H9 (cell line): ENCODE measurements around the gene IL1RAPL1. TPM values are rescaled to one million over a fixed set of nuclear protein-coding genes. Genes with fewer than 3 reads are reported as not detected.

Experiments used
- DNase-seq: peaks from one replicate; pipeline ENCODE4 v3.0.0-alpha.2; 2017
- H2AFZ ChIP-seq: one replicate; pipeline ENCODE4 v1.6.1; 2013; ENCODE audit warnings: mild to moderate bottlenecking, low read length, control low read depth, moderate library complexity
- H2AK5ac ChIP-seq: 2 replicates; pipeline ENCODE4 v1.6.1; 2013; ENCODE audit warnings: low read length, control low read depth, mixed read lengths; ENCODE audit not compliant: insufficient read length
- H2BK120ac ChIP-seq: one replicate; pipeline ENCODE4 v1.6.1; 2013; ENCODE audit warnings: low read depth, mild to moderate bottlenecking, low read length, control low read depth, inconsistent platforms; ENCODE audit not compliant: poor library complexity, severe bottlenecking
- H2BK12ac ChIP-seq: 2 replicates; pipeline ENCODE4 v1.6.1; 2013; ENCODE audit warnings: low read length, control low read depth, mixed read lengths, low read depth; ENCODE audit not compliant: insufficient read length
- H2BK15ac ChIP-seq: 2 replicates; pipeline ENCODE4 v1.6.1; 2013; ENCODE audit warnings: low read depth, low read length, control low read depth
- H2BK20ac ChIP-seq: one replicate; pipeline ENCODE4 v1.6.1; 2013; ENCODE audit warnings: low read depth, mild to moderate bottlenecking, low read length, control low read depth, inconsistent platforms; ENCODE audit not compliant: poor library complexity, severe bottlenecking
- H2BK5ac ChIP-seq: 2 replicates; pipeline ENCODE4 v1.6.1; 2013; ENCODE audit warnings: low read length, control low read depth, mixed read lengths; ENCODE audit not compliant: insufficient read length
- H3K14ac ChIP-seq: 2 replicates; pipeline ENCODE4 v1.6.1; 2013; ENCODE audit warnings: low read length, control low read depth; ENCODE audit not compliant: insufficient read depth
- H3K18ac ChIP-seq: 2 replicates; pipeline ENCODE4 v1.6.1; 2013; ENCODE audit warnings: low read depth, mild to moderate bottlenecking, mixed read lengths, low read length, control low read depth; ENCODE audit not compliant: insufficient read length
- H3K23ac ChIP-seq: 2 replicates; pipeline ENCODE4 v1.6.1; 2013; ENCODE audit warnings: low read length, control low read depth, mixed read lengths, low read depth; ENCODE audit not compliant: insufficient read length
- H3K23me2 ChIP-seq: 2 replicates; pipeline ENCODE4 v1.6.1; 2013; ENCODE audit warnings: low read depth, mild to moderate bottlenecking, mixed read lengths, low read length, control low read depth; ENCODE audit not compliant: insufficient read length, poor library complexity, severe bottlenecking
- H3K27ac ChIP-seq: 2 replicates; pipeline ENCODE4 v1.5.1; 2013; ENCODE audit warnings: low read length, control low read depth, mixed read lengths, low read depth; ENCODE audit not compliant: insufficient read length
- H3K27me3 ChIP-seq: 2 replicates; pipeline ENCODE4 v1.6.1; 2013; ENCODE audit warnings: low read length, control low read depth, inconsistent platforms; ENCODE audit not compliant: insufficient read depth
- H3K4ac ChIP-seq: 2 replicates; pipeline ENCODE4 v1.6.1; 2013; ENCODE audit warnings: low read depth, mild to moderate bottlenecking, control low read depth, inconsistent platforms, low read length, moderate library complexity
- H3K4me1 ChIP-seq: 2 replicates; pipeline ENCODE4 v1.6.1; 2013; ENCODE audit warnings: low read length, control low read depth, inconsistent platforms; ENCODE audit not compliant: insufficient read depth
- H3K4me2 ChIP-seq: 2 replicates; pipeline ENCODE4 v1.6.1; 2013; ENCODE audit warnings: low read length, control low read depth, mixed read lengths; ENCODE audit not compliant: insufficient read length, insufficient read depth
- H3K56ac ChIP-seq: 2 replicates; pipeline ENCODE4 v1.6.1; 2013; ENCODE audit warnings: low read depth, mild to moderate bottlenecking, mixed read lengths, low read length, control low read depth; ENCODE audit not compliant: insufficient read length
- H3K79me1 ChIP-seq: 2 replicates; pipeline ENCODE4 v1.6.1; 2013; ENCODE audit warnings: low read depth, mild to moderate bottlenecking, moderate library complexity, low read length, control low read depth, inconsistent platforms; ENCODE audit not compliant: insufficient read depth, poor library complexity, severe bottlenecking
- H3K79me2 ChIP-seq: 2 replicates; pipeline ENCODE4 v1.6.1; 2013; ENCODE audit warnings: low read length, control low read depth, inconsistent platforms; ENCODE audit not compliant: insufficient read depth
- H3K9ac ChIP-seq: 2 replicates; pipeline ENCODE4 v1.6.1; 2013; ENCODE audit warnings: low read length, control low read depth, mixed read lengths; ENCODE audit not compliant: insufficient read length; ENCODE audit errors: extremely low read depth
- H3K9me3 ChIP-seq: one replicate; pipeline ENCODE4 v1.6.1; 2013; ENCODE audit warnings: low read depth, low read length, inconsistent platforms; ENCODE audit not compliant: control insufficient read depth
- H3T11ph ChIP-seq: one replicate; pipeline ENCODE4 v1.6.1; 2013; ENCODE audit warnings: mild to moderate bottlenecking, low read length, control low read depth, inconsistent platforms
- H4K20me1 ChIP-seq: one replicate; pipeline ENCODE4 v1.6.1; 2013; ENCODE audit not compliant: control insufficient read depth, insufficient read length, insufficient read depth
- H4K5ac ChIP-seq: 2 replicates; pipeline ENCODE4 v1.6.1; 2013; ENCODE audit warnings: low read depth, mild to moderate bottlenecking, mixed read lengths, low read length, control low read depth; ENCODE audit not compliant: insufficient read length
- H4K8ac ChIP-seq: replicated peaks from 2 replicates; pipeline ENCODE4 v1.6.1; 2013; ENCODE audit warnings: low read length, control low read depth, mixed read lengths, low read depth; ENCODE audit not compliant: insufficient read length
- H4K91ac ChIP-seq: 2 replicates; pipeline ENCODE4 v1.6.1; 2013; ENCODE audit warnings: low read depth, mild to moderate bottlenecking, moderate library complexity, mixed read lengths, low read length, control low read depth; ENCODE audit not compliant: insufficient read length
- H3K27ac Mint-ChIP-seq, 3 experiments: 2 replicates in 2 of 3; 3 replicates in 1 of 3; pipeline ENCODE4 v1.8.0; 2020 to 2021; ENCODE audit warnings: mixed read lengths in 3 of 3, mild to moderate bottlenecking in 1 of 3, moderate library complexity in 1 of 3
- H3K27me3 Mint-ChIP-seq: 2 replicates; pipeline ENCODE4 v1.8.0; 2021; ENCODE audit warnings: low read depth, mild to moderate bottlenecking, moderate library complexity, mixed read lengths
- H3K36me3 Mint-ChIP-seq, 3 experiments: 2 replicates in 2 of 3; 3 replicates in 1 of 3; pipeline ENCODE4 v1.8.0; 2020 to 2021; ENCODE audit warnings: low read depth in 3 of 3, mixed read lengths in 3 of 3; ENCODE audit not compliant: insufficient read depth in 1 of 3
- H3K4me1 Mint-ChIP-seq, 2 experiments: 2 replicates each; pipeline ENCODE4 v1.8.0; 2020; ENCODE audit warnings: mixed read lengths in 2 of 2
- H3K4me3 Mint-ChIP-seq, 2 experiments: 2 replicates in 1 of 2; 3 replicates in 1 of 2; pipeline ENCODE4 v1.8.0; 2020 to 2021; ENCODE audit warnings: mild to moderate bottlenecking in 2 of 2, mixed read lengths in 2 of 2, moderate library complexity in 1 of 2
- H3K9me3 Mint-ChIP-seq, 2 experiments: 2 replicates in 1 of 2; 3 replicates in 1 of 2; pipeline ENCODE4 v1.8.0; 2020; ENCODE audit warnings: mild to moderate bottlenecking in 2 of 2, mixed read lengths in 2 of 2, moderate library complexity in 1 of 2
- CTCF ChIP-seq: fragments of 200-600 bp; sonication (generic); conservative IDR thresholded peaks from 3 replicates; pipeline ENCODE4 v1.8.0; 2021; ENCODE audit warnings: antibody characterized with exemption, mild to moderate bottlenecking
- WGBS: extraction: QIAGEN DNeasy Blood & Tissue Kit; methylation state at CpG from one replicate; pipeline ENCODE4 v1.1.7; 2013; ENCODE audit warnings: missing lambda C conversion rate, low lambda C conversion rate, mixed read lengths; ENCODE audit not compliant: insufficient read length; ENCODE audit errors: extremely low coverage; 5-methylcytosine and 5-hydroxymethylcytosine counted together
- total RNA-seq: library from RNA; stranded (reverse); gene quantifications from 2 replicates; pipeline ENCODE4 v1.2.1, GENCODE V29; 2021

Gene IL1RAPL1
- total RNA-seq, 1 experiment from 2014 or later: 0.31 TPM

GRCh38 chrX:29241809-29242208 lies 654.6 kb downstream of the IL1RAPL1 start:
- no peak overlapping the region for H2AFZ ChIP-seq
- Mint-ChIP-seq H3K4me3 (no peak overlapping the region), H3K27ac (no peak overlapping the region), H3K27me3 (peaks cover 66% of the 10 kb centered on the region), H3K9me3 (peaks cover 4 to 54% of the 10 kb centered on the region in 2 experiments; a peak in 4 of 5 replicates), H3K4me1 (peaks cover 17 to 23% of the 10 kb centered on the region in 2 experiments), H3K36me3 (no peaks in the 10 kb centered on the region; a peak in 1 of 7 replicates)
- no peak overlapping the region for H4K91ac ChIP-seq
- no peaks in the 10 kb centered on the region for H3K79me1 ChIP-seq
- H3K9me3 ChIP-seq: no peaks in the 10 kb centered on the region
- H3K79me2 ChIP-seq: no peaks in the 10 kb centered on the region
- no peak overlapping the region for H2BK20ac ChIP-seq
- H3K14ac ChIP-seq: no peak overlapping the region
- no peak overlapping the region for H3K18ac ChIP-seq
- H2BK15ac ChIP-seq: no peak overlapping the region
- no peak overlapping the region for H3K4ac ChIP-seq
- H2BK12ac ChIP-seq: no peak overlapping the region
- no peak overlapping the region for H3K23ac ChIP-seq
- H4K20me1 ChIP-seq: no peaks in the 10 kb centered on the region
- H3K4me2 ChIP-seq: no peak overlapping the region
- H2BK5ac ChIP-seq: no peak overlapping the region
- no peak overlapping the region for H3K9ac ChIP-seq
- no CpG with 5 or more reads among the region's 2 CpGs for WGBS
- no peak overlapping the region for H4K8ac ChIP-seq
- no peak overlapping the region for H3K27ac ChIP-seq
- no peak overlapping the region for H4K5ac ChIP-seq
- no peaks in the 10 kb centered on the region for H3K4me1 ChIP-seq
- H2AK5ac ChIP-seq: no peak overlapping the region
- H2BK120ac ChIP-seq: no peak overlapping the region
- H3T11ph ChIP-seq: no peak overlapping the region
- no peak overlapping the region for H3K56ac ChIP-seq
- DNase-seq: no peak
- H3K23me2 ChIP-seq: no peaks in the 10 kb centered on the region
- no peaks in the 10 kb centered on the region for H3K27me3 ChIP-seq
- no peak for TF ChIP-seq CTCF
